HepG2 (cell line): ENCODE results near the gene SV2A. TPM values are rescaled to one million over a fixed set of nuclear protein-coding genes. Genes with fewer than 3 reads are reported as not detected.

ENCODE experiments used
- CBX5 ChIP-seq: sonication (generic); formaldehyde crosslinking; IDR thresholded peaks from 2 replicates; pipeline ENCODE4 v1.4.0; 2020; ENCODE audit warnings: missing genetic modification reagents, borderline replicate concordance
- ELF1 ChIP-seq: sonication (generic); formaldehyde crosslinking; IDR thresholded peaks from 2 replicates; pipeline ENCODE4 v1.4.0; 2020; ENCODE audit warnings: missing genetic modification reagents
- ELF4 ChIP-seq: sonication (generic); formaldehyde crosslinking; IDR thresholded peaks from 2 replicates; pipeline ENCODE4 v1.5.0; 2020; ENCODE audit warnings: missing genetic modification reagents, mild to moderate bottlenecking, moderate library complexity, borderline replicate concordance
- ETV5 ChIP-seq: IDR thresholded peaks from 2 replicates; pipeline ENCODE4 v1.6.1; 2018; ENCODE audit warnings: missing biosample characterization, missing genetic modification reagents, inconsistent platforms, borderline replicate concordance
- MED13 ChIP-seq: sonication (generic); formaldehyde crosslinking; IDR thresholded peaks from 2 replicates; pipeline ENCODE4 v1.5.0; 2020; ENCODE audit warnings: missing genetic modification reagents
- MED8 ChIP-seq: sonication (generic); formaldehyde crosslinking; IDR thresholded peaks from 2 replicates; pipeline ENCODE4 v1.8.1; 2023; ENCODE audit warnings: mild to moderate bottlenecking, missing genetic modification reagents; ENCODE audit not compliant: insufficient replicate concordance
- RCOR2 ChIP-seq: IDR thresholded peaks from 2 replicates; pipeline ENCODE4 v1.6.1; 2016; ENCODE audit warnings: missing biosample characterization, missing genetic modification reagents
- SOX13 ChIP-seq, 3 experiments: fragments of 450-650 bp in 1 of 3; sonication (generic) in 1 of 3; formaldehyde crosslinking in 1 of 3; IDR thresholded peaks in 2 of 3; conservative IDR thresholded peaks in 1 of 3; 2 replicates each; pipeline versions ENCODE4 v1.5.0 to v1.6.1; 2016 to 2020; ENCODE audit warnings: antibody characterized with exemption in 1 of 3, mild to moderate bottlenecking in 1 of 3, missing compliant biosample characterization in 1 of 3, missing genetic modification reagents in 1 of 3, moderate library complexity in 1 of 3
- YEATS4 ChIP-seq: sonication (generic); formaldehyde crosslinking; IDR thresholded peaks from 2 replicates; pipeline ENCODE4 v1.4.0; 2020; ENCODE audit warnings: missing genetic modification reagents, borderline replicate concordance
- ZNF768 ChIP-seq: sonication (generic); formaldehyde crosslinking; IDR thresholded peaks from 2 replicates; pipeline ENCODE4 v1.4.0; 2020; ENCODE audit warnings: missing genetic modification reagents
- ZNF772 ChIP-seq: sonication (generic); formaldehyde crosslinking; IDR thresholded peaks from 2 replicates; pipeline ENCODE4 v1.5.0; 2020; ENCODE audit warnings: mild to moderate bottlenecking, missing genetic modification reagents
- ZNF878 ChIP-seq: sonication (generic); formaldehyde crosslinking; IDR thresholded peaks from 2 replicates; pipeline ENCODE4 v1.8.1; 2023; ENCODE audit warnings: mild to moderate bottlenecking, missing genetic modification reagents, moderate library complexity
- polyA plus RNA-seq, 8 experiments: library from polyadenylated mRNA; depleted of rRNA in 3 of 8; stranded (reverse) in 7 of 8; unstranded in 1 of 8; fragments of >200 nt; fragmentation: Illumina TruSeq in 4 of 8; extraction: Trizol in 4 of 8; gene quantifications; 2 replicates each; pipeline versions ENCODE4 v1.2.1 to v1.2.3, GENCODE V29; 2011 to 2016; ENCODE audit warnings: low read depth in 4 of 8, missing spikeins in 1 of 8, mixed read lengths in 1 of 8; ENCODE audit not compliant: insufficient read depth in 1 of 8
- total RNA-seq, 5 experiments: library from RNA; depleted of rRNA; stranded (reverse); fragments of >200 nt; fragmentation: Illumina TruSeq; extraction: Trizol; gene quantifications; 2 replicates each; pipeline ENCODE4 v1.2.3, GENCODE V29; 2016; ENCODE audit warnings: low read depth in 1 of 5
- TF ChIP-seq, protein P1 (sequence below), 2 experiments: IDR thresholded peaks; 2 replicates each; pipeline ENCODE4 v1.6.1; 2011 to 2012; ENCODE audit warnings: low read length in 2 of 2, borderline replicate concordance in 1 of 2, low read depth in 1 of 2, mild to moderate bottlenecking in 1 of 2, moderate library complexity in 1 of 2
- TF ChIP-seq, protein P2 (sequence below): sonication (generic); formaldehyde crosslinking; IDR thresholded peaks from 2 replicates; pipeline ENCODE4 v1.4.0; 2020; ENCODE audit warnings: missing genetic modification reagents, borderline replicate concordance
- TF ChIP-seq, protein P3 (sequence below): sonication (generic); formaldehyde crosslinking; IDR thresholded peaks from 2 replicates; pipeline ENCODE4 v1.4.0; 2020; ENCODE audit warnings: missing genetic modification reagents, borderline replicate concordance
- TF ChIP-seq, protein P4 (sequence below): sonication (generic); formaldehyde crosslinking; IDR thresholded peaks from 2 replicates; pipeline ENCODE4 v1.9.0; 2022; ENCODE audit warnings: missing genetic modification reagents, mild to moderate bottlenecking, borderline replicate concordance

Gene SV2A
- total and polyA plus RNA-seq, 2 of the 13 experiments (the other 11 are each of a cell fraction or from before 2014, with no cell fraction given) = 0.84 to 1.9 TPM

DNA sequence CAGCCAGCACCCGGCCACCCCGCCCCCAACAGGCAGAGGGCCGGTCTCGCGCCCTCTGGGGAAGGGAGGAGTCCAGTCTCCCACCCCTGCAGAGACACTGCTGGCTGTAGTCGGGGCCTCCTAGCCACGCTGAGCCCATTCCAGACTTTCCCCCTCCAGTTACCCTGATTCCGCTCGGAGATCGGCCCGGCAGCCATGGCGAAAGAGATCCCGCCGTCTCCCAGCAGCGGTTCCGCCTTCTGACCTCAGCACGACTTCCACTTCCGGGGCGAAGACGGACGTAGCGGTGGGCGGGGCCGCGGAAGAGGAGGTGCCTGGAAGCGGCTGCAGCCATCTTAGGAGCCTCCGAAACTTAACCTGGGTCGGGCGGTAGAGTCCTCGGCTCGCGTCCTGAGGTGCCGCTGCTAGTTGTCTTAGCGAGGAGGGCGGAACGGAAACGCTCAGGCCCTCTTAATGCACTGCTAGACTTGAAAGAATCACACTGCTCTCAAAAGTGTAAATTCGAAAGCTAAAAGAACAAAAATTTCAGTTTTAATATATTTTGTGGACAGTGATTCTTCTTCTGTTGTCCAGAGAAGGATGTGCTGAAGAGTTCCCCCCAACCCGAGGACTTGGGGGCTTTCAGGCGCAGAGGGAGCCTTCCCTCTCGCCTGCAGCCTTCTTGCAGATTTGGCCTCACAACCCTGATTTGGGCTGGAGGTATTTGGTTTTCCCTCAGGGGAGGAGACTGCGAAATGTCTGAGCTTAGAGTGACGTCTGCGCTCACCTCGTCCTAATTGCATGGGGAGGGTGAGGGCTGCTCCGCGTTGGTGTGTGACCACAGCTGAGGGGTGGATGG is 10.1 kb upstream of the SV2A start, which contains the start of gene SF3B4 (continued):
- TF ChIP-seq, protein P1, sequence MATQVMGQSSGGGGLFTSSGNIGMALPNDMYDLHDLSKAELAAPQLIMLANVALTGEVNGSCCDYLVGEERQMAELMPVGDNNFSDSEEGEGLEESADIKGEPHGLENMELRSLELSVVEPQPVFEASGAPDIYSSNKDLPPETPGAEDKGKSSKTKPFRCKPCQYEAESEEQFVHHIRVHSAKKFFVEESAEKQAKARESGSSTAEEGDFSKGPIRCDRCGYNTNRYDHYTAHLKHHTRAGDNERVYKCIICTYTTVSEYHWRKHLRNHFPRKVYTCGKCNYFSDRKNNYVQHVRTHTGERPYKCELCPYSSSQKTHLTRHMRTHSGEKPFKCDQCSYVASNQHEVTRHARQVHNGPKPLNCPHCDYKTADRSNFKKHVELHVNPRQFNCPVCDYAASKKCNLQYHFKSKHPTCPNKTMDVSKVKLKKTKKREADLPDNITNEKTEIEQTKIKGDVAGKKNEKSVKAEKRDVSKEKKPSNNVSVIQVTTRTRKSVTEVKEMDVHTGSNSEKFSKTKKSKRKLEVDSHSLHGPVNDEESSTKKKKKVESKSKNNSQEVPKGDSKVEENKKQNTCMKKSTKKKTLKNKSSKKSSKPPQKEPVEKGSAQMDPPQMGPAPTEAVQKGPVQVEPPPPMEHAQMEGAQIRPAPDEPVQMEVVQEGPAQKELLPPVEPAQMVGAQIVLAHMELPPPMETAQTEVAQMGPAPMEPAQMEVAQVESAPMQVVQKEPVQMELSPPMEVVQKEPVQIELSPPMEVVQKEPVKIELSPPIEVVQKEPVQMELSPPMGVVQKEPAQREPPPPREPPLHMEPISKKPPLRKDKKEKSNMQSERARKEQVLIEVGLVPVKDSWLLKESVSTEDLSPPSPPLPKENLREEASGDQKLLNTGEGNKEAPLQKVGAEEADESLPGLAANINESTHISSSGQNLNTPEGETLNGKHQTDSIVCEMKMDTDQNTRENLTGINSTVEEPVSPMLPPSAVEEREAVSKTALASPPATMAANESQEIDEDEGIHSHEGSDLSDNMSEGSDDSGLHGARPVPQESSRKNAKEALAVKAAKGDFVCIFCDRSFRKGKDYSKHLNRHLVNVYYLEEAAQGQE (IDR thresholded peaks at IDR 0.05; ENCODE audit: borderline replicate concordance in 1 of 2, low read depth in 1 of 2, low read length in 2 of 2) = no peak
- TF ChIP-seq ZNF772 (CRISPR knock-in tag) (0 out of 2 replicates have a peak, but pooled peaks have one; percentile 18), CBX5 (peak; percentile 47; the same call in 1 of the 2 replicates), RCOR2 (CRISPR knock-in tag) (0 out of 2 replicates have a peak, but pooled peaks have one; percentile 10), MED8 (no peak), SOX13 (IDR thresholded peaks at IDR 0.05) (no peak), SOX13 (CRISPR knock-in tag; conservative IDR thresholded peaks at IDR 0.05 in 1 of 2, IDR thresholded peaks at IDR 0.05 in 1 of 2) (no peak; a peak in 1 of 4 replicates), YEATS4 (peak; percentile 73), ELF4 (CRISPR knock-in tag) (peak; percentile 28; the same call in 1 of the 2 replicates), ZNF878 (peak; percentile 58; the same call in 1 of the 2 replicates), ELF1 (CRISPR knock-in tag) (peak; percentile 97), ETV5 (peak; percentile 34; the same call in 1 of the 2 replicates), ZNF768 (CRISPR knock-in tag) (no peak), MED13 (CRISPR knock-in tag) (no peak)
- TF ChIP-seq, protein P2, sequence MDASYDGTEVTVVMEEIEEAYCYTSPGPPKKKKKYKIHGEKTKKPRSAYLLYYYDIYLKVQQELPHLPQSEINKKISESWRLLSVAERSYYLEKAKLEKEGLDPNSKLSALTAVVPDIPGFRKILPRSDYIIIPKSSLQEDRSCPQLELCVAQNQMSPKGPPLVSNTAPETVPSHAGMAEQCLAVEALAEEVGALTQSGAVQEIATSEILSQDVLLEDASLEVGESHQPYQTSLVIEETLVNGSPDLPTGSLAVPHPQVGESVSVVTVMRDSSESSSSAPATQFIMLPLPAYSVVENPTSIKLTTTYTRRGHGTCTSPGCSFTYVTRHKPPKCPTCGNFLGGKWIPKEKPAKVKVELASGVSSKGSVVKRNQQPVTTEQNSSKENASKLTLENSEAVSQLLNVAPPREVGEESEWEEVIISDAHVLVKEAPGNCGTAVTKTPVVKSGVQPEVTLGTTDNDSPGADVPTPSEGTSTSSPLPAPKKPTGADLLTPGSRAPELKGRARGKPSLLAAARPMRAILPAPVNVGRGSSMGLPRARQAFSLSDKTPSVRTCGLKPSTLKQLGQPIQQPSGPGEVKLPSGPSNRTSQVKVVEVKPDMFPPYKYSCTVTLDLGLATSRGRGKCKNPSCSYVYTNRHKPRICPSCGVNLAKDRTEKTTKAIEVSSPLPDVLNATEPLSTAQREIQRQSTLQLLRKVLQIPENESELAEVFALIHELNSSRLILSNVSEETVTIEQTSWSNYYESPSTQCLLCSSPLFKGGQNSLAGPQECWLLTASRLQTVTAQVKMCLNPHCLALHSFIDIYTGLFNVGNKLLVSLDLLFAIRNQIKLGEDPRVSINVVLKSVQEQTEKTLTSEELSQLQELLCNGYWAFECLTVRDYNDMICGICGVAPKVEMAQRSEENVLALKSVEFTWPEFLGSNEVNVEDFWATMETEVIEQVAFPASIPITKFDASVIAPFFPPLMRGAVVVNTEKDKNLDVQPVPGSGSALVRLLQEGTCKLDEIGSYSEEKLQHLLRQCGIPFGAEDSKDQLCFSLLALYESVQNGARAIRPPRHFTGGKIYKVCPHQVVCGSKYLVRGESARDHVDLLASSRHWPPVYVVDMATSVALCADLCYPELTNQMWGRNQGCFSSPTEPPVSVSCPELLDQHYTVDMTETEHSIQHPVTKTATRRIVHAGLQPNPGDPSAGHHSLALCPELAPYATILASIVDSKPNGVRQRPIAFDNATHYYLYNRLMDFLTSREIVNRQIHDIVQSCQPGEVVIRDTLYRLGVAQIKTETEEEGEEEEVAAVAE (CRISPR knock-in tag) = 0 out of 2 replicates have a peak, but pooled peaks have one; percentile 47
- TF ChIP-seq, protein P3, sequence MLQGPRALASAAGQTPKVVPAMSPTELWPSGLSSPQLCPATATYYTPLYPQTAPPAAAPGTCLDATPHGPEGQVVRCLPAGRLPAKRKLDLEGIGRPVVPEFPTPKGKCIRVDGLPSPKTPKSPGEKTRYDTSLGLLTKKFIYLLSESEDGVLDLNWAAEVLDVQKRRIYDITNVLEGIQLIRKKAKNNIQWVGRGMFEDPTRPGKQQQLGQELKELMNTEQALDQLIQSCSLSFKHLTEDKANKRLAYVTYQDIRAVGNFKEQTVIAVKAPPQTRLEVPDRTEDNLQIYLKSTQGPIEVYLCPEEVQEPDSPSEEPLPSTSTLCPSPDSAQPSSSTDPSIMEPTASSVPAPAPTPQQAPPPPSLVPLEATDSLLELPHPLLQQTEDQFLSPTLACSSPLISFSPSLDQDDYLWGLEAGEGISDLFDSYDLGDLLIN (CRISPR knock-in tag) = no peak
- TF ChIP-seq, protein P4, sequence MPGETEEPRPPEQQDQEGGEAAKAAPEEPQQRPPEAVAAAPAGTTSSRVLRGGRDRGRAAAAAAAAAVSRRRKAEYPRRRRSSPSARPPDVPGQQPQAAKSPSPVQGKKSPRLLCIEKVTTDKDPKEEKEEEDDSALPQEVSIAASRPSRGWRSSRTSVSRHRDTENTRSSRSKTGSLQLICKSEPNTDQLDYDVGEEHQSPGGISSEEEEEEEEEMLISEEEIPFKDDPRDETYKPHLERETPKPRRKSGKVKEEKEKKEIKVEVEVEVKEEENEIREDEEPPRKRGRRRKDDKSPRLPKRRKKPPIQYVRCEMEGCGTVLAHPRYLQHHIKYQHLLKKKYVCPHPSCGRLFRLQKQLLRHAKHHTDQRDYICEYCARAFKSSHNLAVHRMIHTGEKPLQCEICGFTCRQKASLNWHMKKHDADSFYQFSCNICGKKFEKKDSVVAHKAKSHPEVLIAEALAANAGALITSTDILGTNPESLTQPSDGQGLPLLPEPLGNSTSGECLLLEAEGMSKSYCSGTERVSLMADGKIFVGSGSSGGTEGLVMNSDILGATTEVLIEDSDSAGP (CRISPR knock-in tag) = peak; percentile 80; the same call in 1 of the 2 replicates
